Measurements from ENCODE around the gene USE1.
A peak's percentile ranks its signal among the peaks of the same experiment; 100 is the strongest.

Gene USE1

DNA sequence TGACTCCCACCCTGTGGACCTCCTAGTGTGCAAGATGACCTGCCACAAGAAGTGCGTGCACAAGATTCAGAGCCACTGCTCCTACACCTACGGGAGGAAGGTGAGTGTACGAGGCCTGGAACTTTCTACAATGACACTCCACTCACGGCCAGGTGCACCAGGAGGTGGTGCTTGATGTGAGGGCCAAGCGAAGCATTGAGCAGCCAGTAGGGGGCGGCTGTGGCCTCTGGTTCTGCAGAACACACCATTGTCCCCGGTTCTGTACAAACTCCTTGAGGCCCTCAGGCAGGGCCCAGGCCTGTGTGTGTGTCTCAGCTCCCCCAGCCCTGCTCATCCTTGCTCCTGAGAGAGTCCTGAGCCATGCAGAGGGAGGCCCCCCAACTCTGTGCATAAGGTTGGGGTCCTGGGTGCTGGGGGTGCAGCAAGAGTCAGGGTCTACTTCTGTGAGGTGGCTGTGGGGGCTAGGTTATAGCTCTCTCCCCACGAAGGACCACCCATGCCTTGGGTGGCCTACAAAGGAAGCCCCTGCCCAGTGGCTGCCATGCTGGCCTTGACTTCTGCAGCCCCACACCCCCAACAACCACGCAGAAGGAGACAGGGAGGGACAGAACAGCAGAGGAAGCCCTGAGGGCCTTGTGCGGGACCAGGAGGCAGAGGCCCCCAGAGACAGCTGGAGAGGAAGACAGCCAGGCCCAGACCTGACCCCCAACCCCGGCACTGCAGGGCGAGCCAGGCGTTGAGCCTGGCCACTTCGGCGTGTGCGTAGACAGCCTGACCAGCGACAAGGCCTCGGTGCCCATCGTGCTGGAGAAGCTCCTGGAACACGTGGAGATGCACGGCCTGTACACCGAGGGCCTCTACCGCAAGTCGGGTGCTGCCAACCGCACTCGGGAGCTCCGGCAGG lies 9.7 kb upstream of the USE1 start:
- peak; percentile 25 for DNase-seq

DNA sequence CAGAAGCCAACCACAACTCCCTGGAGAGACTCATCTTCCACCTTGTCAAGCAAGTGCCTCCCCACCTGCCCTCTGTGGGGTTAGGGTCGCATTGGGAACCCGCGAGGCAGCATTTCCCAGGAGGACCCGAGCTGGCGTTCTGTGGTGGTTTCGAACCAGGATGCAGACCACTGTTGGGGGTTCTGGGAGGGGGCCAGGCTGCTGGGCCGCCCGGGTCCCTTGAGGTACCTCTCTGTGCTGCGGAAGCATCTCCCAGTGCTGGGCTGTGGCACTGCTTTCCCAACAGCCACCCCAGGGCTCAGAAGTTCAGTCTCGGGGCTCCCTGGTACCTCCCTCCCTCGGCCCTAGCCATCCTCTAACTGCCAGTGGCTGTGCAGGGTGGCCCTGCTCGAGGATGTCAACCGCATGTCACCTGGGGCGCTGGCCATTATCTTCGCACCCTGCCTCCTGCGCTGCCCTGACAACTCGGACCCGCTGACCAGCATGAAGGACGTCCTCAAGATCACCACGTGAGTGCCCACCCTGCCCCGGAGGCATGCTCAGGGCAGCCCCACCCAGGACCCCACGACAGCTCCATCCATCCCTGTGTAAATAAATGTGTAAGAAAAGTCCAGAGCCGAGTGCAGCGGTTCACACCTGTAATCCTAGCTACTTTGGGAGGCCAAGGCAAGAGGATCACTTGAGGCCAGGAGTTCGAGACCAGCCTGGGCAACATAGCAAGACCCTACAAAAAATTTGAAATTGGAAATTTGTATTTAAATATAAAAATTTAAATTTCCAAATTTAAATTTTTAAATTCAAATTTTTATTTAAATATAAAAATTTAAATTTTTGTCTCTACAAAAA lies 8.2 kb upstream of the USE1 start:
- no peak for DNase-seq

DNA sequence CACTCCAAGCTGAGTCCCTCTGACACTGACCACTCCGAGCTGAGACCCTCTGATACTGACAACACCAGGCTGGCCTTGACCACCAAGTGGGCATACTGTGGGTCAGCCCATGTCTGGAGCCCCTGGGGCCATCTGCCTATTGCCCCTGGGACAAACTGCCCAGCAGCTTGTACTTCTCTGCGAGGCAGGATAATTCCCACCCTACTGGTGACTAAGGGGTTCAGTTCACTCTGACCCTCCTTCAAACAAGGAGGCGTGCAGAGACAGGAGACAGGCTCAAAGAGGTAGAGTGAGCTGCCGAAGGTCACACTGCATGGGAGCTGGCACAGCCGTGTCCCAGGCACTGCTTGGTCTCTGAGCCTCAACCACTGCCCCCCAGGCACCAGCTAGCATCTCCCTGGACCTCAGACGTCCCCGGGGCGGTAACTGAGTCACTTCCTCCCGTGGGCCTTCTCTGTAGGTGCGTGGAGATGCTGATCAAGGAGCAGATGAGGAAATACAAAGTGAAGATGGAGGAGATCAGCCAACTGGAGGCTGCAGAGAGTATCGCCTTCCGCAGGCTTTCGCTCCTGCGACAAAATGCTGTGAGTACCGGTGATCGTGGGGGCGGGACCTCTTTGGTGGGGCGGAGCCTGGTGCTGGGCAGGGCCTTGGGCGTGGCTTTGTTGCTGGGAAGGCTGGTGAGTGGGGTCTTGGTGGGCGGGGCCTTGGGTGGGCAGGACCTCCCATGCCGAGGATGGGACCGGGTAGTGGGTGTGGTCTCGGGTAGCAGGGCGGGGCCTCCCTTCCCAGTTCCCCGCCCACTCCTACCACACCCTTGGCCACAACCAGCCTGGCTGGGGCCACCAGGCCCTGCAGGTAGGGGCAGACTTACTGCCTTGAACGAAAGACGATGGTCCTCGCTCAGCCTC lies 5.8 kb upstream of the USE1 start:
- no peak for DNase-seq

DNA sequence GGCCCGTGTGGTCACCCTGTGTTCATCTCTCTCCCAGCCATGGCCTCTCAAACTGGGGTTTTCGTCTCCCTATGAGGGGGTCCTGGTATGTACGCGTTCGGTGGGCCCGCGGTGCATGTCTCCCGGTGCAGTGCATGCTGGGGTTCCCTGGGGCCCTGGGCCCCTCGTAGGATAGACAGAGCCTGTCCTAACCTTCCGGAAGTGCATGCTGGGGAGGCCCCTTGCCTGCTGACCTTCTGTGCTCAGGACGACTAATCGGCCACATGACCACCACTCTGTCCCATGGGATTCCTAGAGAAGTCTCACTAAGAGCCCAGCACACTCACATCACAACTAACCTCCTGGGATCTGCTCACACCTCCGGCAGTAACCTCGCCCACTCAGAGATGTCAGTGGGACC lies 4.9 kb upstream of the USE1 start:
- DNase-seq, result no peak

DNA sequence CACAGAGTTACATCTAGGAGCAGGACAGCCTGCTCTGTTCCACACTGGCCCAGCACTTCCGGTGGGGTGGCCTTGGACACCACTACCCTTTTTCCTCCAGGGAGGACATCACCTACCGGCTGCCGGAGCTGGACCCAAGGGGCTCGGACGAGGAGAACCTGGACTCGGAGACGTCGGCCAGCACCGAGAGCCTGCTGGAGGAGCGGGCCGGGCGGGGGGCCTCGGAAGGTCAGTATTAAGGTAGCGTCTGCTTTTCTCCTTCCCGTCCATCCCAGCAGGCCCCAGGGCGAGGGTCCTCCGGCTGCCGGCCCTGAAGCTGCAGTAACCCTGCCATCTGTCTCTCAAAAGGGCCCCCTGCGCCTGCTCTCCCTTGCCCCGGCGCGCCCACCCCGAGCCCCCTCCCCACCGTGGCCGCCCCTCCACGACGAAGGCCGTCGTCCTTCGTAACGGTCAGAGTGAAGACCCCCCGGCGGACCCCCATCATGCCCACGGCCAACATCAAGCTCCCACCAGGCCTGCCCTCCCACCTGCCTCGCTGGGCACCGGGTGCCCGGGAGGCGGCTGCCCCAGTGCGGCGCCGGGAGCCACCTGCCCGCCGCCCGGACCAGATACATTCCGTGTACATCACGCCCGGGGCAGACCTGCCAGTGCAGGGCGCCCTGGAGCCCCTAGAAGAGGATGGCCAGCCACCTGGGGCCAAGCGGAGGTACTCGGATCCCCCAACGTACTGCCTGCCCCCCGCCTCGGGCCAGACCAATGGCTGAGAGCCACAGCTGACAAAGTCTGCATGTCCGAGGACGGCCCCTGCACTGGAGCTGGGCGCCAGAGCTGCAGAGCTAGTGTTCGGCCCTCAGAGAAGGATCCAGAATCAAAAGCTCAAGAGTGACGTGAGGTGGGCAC lies 3.4 kb upstream of the USE1 start:
- DNase-seq, result no peak

DNA sequence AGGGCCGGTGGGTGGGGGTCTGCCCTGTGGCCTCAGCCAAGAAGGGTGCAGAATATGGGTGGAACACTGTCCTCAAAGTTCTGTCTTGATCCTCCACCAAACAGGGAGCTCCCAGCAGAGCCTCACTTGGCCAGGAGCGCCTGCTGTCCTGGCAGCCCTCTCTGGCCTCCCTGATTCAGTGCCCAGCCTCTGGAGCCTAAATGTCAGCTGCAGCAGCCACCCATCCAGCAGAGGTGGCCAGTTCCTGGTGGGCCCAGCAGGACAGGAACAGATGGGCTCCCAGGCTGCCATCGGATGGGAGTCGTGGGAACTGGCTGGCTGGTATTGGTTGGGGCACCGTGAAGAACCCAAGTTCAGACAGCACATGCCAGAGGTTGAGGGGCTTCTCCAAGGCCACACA lies 1.8 kb upstream of the USE1 start:
- no peak for DNase-seq

DNA sequence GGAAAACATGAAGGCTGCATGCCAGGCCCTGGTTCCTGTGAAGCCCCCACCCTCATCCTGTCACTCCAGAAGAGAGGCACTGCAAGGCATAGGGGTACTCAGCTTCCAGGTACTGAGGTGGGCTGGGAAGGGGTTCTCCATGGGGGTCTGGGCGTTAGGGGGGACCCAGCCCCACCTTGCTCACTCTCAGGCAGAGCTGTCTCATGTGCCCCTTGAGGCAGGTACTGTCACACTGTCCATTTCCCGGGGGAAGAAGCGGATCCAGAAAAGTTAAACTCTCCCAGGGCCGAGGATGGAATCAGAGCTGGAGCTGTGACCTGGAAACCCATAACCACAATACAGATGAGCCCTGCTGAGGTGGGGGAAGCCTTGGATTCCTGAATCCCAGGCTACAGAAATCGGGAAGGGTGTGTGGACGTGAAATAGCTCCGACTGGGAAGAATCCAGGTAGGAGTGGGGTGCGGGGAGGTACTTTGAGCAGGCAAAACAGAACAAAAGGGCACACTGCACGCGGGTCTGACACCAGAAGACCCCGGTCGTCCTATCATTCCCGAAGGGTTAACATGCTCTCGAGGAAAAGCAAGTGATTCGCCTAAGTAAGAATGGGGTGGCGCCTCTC lies 540 bp upstream of the USE1 start:
- DNase-seq, result peak; percentile 39

DNA sequence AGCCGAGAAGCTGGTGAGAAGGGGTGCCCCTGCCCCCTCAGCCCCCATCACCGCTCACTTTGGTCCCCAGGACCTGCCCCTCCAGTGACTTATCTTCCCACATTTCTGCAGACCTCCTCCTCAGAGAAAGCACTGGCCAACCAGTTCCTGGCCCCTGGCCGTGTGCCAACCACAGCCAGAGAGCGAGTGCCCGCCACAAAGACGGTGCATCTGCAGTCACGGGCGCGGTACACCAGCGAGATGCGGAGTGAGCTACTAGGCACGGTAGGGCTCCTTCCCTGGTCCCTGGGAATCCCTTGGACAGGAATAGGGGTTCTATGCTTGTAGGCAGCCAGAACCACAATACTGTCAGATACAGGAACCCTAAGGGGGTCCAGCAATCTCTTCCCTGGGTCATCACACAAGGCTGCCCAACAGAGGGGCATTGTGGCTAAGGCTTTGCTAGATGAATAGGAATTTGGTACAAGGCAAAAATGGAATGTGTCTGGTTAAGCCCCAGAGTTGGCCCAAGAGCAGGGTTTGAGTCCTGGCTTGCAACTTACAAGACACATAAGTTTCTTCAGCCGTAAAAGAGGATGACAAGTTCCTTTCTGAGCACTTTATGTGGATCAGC lies 1.0 kb downstream of the USE1 start:
- DNase-seq, result no peak

DNA sequence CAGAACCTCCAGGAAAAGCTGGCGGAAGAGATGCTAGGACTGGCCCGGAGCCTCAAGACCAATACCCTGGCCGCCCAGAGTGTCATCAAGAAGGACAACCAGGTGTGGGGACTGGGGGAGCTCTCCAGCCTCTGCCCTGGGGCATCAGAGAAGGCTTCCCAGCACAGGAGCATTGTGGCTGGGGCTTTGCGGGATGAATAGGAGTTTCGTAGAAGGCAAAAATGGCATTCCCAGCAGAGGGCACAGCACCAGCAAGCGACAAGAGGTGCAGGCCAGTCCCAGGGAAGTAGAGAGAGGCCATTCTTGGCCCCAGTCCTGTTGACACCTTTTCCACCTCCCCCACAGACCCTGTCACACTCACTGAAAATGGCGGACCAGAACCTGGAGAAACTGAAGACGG lies 4.1 kb downstream of the USE1 start:
- no peak for DNase-seq

DNA sequence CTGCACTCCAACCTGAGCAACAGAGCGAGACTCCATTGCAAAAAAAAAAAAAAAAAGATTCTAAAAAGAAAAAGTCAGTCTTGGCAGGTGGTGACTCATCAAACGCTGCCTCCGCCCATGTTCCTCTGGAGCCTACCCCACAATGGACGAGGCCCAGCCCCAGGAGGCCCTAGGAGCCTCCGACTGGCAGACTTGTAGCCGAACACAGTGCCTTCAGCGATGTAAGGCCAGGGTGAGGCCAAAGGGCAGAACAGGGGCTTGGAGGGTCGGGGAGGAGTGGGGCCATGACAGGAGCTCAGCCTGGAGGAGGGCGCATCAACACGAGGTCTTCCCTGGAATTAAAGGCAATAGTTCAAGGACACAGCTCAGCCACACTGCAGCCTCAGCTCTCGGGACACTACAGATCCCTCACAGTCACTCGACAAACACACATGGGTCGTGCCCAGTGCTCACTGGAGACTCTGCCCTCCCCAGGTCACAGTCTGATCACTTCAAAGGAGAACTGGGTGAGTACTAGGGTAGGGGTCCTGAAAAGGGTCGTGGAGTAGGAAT lies 5.1 kb downstream of the USE1 start:
- DNase-seq, result no peak

DNA sequence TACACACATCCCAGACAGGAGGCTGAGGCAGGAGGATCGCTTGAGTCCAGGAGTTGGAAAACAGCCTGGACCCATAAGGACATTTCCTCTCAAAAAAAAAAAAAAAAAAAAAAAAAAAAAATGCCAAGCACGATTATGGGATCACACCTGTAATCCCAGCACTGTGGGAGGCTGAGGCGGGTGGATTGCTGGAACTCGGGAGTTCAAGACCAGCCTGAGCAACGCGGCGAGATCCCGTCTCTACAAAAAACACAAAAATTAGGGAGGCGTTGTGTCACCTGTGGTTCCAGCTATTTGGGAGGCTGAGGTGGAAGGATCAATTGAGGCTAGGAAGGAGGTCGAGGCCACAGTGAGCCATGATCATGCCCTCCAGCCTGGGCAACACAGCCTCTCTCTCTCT lies 9.9 kb downstream of the USE1 start:
- no peak for DNase-seq

DNA sequence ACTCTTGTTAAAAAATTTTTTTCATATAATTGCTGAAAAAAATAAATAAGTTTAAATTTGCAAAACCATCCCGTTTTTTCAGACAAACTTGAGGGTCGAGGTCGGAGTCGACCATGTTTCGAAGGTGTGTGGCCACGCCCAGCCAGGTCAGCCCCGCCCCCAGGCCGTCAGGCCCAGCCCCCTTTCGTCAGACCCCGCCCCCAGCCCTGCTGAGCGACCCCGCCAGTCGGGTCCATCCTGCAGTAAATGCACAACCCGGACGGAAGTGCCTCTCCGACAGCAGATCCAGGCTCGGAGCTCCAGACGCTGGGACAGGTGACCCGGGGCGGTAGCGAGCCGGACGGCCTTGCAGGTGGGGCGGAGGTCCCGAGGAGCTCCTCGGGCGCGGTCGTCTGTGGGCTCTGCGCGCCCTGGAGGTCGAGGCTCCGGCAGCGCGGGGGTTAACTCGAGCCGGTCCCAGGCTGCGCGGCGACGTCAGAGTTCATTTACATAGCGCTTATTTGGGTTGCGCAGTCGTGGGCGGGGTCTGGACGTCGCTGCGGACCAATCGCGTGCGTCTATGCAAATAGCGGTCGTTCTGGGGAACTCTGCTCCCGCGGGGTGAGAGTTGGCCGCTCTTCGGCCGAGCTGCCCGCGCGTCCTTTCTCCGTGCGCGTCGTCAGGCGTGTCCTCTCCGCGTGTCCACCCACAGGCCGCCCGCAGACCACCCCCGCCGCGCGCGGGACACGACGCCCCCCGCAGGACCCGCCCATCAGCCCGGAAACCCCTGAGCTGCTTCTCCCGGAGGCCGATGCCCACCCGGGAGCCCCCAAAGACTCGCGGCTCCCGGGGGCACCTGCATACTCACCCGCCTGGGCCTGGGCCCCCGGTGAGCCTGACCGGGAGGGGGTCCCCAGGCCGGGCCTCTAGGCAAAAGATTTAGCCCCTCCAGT lies 11.1 kb downstream of the USE1 start, which contains the start of gene OCEL1:
Gene OCEL1, plus strand, starts transcription at position 225 of the 932 bp plus-strand sequence. Its CDS starts 22 bp downstream, at position 247.
- peak; percentile 97 for DNase-seq

DNA sequence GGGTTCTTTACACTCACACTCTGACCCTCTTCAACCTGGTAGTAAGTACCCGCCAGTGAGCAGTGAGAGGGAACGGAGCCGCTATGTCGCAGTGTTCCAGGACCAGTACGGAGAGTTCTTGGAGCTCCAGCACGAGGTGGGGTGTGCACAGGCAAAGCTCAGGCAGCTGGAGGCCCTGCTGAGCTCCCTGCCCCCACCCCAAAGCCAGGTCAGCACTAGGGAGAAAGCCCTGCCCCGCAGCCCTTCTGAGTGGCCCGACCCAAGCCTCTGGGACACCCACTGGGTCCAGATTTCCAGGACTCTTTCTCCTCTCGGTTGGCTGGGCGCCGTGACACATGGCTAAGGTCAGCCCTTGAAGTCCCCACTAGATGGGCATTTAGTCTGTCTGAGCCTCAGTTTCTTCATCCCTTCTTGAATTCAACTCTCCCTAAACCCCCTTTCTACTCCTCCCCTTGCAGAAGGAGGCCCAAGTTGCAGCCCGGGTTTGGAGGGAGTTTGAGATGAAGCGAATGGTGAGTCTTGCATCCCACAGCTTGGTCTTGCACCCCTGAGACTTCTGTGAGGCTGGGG lies 12.7 kb downstream of the USE1 start:
- DNase-seq, result no peak

DNA sequence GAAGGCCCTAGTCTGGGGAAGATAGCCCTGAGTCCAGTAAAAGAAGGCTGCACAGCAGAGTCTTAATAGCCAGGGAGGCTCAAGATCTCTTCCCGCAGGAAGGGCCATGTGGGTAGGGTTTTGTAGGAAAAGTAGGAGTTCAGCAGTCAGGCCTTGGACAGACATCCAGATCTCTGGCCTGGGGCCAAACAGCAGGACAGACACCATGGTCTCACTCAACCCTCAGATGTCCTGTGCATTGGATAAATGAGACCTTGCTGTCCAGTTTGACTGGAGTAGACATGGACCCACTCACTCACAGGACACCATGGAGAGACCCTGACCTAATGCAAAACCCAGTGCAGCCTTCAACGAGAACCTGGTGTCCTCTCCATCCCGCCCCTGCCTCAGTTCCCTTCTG lies 14.7 kb downstream of the USE1 start:
- no peak for DNase-seq

DNA sequence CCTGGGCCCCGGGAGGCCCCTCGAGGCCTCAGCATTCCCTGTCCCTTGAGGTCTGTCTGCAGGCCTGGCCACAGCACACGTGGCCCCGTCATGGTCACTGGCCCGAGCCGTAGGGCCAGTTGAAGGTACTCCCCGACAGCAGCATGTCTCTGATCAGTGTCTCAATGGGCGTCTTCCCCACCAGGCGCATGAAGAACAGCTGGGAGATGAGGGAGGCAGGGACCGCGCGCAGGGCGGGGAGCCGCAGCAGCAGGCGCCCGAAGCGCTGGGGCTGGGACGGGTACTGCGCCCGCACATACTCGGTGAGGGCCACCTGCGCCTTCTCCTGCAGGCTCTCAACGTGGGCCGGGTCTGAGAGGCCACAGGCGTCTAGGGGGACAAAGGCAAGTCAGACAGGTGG lies 17.1 kb downstream of the USE1 start:
- DNase-seq, result no peak

DNA sequence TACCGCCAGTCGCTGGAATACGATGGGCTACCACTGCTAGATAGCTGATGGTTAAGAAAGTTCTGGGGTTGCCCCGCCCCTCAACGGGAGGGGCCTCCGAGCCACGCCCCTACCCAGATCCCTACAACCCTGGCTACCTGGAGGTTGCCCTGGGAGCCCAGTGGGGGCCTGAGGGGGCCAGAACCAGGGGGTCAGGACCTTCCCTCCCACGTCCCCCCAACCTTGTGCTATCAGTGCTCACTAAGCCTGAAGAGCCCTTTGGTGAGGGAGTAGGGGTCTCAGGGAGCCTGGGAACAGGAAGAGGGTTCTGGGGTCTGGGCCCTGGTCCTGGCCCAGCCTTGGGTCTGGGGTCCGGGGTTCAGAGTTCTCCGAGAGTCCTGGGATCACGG lies 19.7 kb downstream of the USE1 start:
- DNase-seq, result peak; percentile 43

DNA sequence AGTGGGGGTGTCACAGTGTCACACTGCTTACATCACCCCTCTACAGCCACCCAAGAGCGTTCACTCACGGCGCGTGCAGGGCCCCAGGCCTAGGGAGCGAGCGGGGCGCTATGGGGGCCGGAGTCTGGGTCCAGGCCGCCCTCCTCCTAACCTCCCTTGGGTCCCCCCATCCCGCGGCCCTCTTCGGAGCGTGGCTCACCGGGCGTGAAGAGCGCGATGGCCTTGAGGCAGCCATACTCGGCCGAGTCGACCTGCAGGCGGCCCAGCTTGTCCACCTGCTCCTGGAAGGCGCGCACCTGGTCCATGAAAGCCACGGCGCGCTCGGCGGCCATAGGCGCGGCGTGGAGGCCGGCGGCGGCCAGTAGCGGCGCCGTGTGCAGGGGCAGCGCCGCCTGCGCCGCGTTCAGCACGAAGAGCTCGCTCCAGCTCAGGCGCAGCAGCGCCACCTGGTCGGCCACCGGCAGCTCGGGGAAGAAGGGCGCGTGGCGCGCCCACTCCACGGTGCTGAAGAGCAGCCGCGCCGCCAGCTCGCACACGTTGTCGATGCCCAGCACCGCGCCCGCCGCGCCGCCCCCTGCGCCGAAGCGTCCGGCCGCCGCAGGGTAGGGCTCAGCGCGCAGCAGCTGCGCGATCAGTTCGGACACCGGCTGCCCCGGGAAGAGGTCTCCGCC lies 20.3 kb downstream of the USE1 start:
- DNase-seq, result peak; percentile 77
